Measurements from ENCODE around the gene PGAM1.
"Not testable (repeated sequence)": the region's sequence is repeated elsewhere in the genome, so short reads cannot be mapped to it uniquely, and the experiment has no call there.

PGAM1 gene

DNA sequence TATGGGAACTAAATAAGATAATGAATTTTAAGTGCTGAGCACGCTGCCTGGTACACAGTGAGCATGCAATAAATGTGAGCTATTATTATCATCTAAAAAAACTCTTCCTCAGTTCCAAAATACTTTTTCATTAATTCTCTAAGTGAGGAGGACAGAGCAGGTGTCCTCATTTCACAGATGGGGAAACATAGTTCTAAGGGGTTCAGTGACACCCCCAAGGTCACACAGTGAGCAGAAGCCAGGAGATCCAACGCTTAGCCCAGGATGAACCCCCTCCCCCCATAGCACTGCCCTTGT is 18.1 kb upstream of the PGAM1 start:
- DNase-seq (ENCODE audit: low read depth in 2 of 2) = no peak

DNA sequence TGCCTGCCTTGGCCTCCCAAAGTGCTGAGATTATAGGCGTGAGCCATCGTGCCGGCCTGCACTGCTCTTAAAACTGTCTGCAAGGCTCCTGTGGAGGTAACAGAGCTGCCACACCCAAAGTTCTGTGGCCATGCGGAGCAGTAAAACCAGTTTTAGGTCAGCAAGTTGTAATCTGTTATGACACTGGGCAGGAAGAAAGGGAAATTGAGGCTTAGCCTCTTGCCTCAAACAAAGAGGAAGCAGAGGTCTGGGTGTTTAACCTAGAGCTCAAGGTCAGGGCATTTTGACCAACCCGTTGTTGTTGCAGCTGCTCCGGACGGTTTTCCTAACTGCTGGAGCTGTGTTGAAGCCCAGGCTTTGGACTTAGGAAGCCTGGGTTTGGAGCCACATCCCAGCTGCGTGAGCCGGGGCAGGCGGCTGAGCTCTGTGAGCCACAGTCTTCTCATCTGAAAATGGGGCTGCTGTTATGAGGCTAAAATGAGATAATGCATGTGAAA is 17.4 kb upstream of the PGAM1 start:
- no peak for DNase-seq (ENCODE audit: low read depth in 2 of 2)

DNA sequence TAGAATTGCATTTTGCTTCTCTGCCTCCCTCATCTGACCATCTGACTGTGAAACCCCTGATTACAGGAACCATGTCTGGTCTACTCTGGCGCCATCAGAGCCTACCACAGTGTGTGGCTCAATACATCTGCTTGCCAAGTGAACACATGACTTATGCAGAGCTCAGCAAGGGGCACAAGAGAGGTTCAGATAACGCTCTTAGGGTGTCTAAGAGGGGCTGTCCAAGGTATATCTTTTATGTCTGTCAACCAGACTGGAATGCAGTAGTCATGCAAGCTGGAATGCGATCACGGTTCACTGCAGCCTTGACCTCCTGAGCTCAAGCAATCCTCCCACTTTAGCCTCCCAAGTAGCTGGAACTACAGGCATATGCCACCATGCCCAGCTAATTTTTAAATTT is 14.6 kb upstream of the PGAM1 start:
- DNase-seq (ENCODE audit: low read depth in 2 of 2) = no peak

DNA sequence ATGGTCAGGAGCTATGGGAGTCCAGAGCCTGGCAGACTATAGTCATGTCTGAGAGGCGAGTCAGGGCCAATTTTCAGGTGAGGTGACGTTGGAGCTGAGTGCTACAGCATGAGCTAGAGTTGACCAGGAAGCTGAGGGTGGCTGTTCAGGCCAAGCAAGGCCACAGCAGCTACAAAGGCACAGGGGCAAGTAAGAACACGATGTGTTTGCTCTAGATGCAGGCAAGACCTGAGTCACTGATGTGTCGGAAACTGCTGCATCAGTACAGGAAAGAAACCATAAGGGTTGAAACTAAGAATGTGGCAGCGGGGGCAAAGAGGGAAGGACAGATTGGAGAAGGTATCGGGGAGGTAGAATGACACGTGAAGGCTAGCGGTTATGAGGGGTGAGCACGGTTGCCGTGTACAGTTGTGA is 13.1 kb upstream of the PGAM1 start:
- DNase-seq (ENCODE audit: low read depth in 2 of 2) = no peak

DNA sequence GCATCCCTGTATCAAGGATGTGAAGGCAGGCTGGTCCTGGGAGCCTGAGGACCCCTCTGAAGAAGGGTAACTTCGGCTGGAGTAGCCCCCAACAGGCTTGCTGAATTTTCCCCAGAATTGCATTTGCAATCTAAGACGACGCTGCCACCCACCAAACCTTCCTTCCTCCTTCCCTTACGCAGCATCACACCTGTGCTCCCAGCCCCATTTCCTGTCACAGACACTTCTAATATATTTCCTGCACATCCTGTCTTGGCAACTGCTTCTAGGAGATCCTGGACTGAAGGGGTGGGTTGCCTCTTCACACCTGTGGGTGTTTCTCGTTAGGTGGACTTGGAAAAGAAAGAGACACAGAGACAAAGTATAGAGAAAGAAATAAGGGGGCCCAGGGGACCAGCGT is 9.4 kb upstream of the PGAM1 start:
- no peak for DNase-seq (ENCODE audit: low read depth in 2 of 2)

DNA sequence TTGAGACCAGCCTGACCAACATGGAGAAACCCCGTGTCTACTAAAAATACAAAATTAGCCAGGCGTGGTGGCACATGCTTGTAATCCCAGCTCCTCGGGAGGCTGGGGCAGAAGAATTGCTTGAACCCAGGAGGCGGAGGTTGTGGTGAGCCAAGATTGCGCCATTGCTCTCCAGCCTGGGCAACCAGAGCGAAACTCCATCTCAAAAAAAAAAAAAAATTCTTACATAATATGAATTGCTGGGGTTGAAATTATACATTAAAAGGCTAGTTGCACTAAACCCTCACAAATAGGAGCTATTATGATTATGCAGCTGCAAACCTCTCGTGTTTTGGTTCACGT is 2.3 kb upstream of the PGAM1 start:
- not testable (repeated sequence) for DNase-seq (ENCODE audit: low read depth in 2 of 2)

DNA sequence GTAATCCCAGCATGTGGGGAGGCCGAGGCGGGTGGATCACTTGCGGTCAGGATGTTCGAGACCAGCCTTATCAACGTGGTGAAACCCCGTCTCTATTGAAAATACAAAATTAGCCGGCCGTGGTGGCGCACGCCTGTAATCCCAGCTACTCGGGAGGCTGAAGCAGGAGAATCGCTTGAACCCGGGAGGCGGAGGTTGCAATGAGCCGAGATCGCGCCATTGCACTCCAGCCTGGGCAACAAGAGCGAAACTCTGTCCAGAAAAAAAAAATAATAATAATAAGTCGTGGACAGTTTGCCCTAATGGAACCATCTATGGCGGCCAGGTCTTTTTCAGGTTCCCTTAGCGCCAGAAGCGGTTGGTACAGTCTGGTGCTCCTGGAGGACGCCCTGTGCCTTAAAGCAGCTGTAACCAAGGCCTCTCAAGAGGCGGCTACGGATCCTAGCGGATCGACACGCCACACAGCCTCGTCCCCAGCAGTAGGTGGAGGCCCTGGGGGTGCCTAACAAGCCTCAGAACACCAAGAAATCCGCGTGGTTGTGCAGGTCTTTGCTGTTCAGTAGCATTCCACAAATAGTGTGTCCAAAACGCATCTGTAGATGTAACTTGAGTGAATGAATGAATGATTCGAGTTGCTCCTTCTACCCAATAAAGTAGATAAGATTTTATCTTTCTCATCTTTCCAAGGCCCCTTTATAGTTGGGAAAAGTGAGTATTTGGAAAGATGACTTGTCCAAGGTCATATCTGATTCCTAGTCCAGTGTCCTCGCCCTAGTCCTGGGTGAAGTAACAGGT is 982 bp downstream of the PGAM1 start:
- DNase-seq (ENCODE audit: low read depth in 2 of 2) = no peak

DNA sequence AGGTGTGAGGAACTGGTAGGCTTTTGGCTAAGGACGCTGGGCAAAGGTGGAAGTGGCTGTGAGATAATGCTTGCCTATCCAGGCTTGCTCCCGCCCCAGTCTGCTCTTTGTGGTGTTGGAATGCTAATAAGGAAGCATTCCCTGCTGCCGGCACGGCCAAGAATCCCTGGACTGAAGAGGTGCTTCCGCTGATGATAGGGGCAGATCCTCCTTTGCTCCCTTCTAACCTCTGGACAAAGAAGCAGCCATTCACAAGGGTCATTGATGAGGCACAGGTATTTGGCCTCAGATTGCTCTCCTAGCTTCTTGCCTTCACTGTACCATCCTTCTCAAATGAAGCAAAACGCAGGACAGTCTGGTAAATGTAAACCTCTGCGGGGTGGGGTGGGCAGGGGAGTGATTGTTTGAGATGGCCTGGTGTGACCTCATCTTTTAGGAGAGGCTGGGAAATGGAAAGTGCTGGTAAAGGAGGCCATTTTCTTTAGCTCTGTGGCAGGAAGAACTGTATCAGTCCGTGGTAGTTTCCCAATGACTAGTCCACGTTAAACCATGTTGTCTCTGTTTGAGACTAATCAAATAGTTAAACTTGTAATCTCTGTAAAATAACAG is 1.7 kb downstream of the PGAM1 start:
- no peak for DNase-seq (ENCODE audit: low read depth in 2 of 2)

DNA sequence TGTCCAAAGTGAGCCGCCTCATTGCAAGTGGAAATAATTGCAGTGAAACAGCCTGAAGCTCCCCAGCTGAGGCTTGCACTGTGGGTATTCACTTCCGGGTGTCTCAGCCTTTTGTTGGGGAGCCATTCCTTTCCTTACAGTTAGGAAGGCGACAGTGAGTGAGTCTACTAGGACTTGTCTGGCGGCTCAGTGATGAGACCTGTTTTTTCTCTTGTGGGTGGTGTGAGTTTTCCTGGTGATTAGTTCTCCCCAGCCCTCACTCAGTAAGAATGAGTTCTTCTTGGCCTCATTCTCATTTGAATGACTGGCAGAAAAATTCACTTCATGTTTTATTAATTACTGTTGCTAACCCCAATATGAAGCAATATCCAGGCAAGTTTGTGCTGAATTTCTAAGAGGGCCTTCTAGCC is 2.6 kb downstream of the PGAM1 start:
- DNase-seq (ENCODE audit: low read depth in 2 of 2) = no peak

DNA sequence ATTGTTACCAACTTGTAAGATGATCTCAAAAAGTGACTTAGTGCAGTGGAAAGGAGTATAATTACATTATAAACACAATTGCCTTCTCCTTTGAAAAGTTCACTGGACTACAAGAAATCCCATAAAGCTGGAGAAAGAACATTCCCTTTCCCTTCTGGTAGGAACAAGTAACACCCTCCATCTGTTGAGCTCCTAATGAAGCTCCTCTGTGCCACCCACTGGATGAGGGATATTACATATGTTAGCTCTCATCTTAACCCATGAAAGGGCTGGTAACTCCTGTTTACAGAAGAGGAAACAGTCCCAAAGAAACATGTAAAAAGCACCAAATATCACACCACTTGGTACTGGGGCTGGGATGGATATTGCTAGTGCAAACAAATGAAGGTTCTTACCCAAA is 8.1 kb downstream of the PGAM1 start:
- no peak for DNase-seq (ENCODE audit: low read depth in 2 of 2)

DNA sequence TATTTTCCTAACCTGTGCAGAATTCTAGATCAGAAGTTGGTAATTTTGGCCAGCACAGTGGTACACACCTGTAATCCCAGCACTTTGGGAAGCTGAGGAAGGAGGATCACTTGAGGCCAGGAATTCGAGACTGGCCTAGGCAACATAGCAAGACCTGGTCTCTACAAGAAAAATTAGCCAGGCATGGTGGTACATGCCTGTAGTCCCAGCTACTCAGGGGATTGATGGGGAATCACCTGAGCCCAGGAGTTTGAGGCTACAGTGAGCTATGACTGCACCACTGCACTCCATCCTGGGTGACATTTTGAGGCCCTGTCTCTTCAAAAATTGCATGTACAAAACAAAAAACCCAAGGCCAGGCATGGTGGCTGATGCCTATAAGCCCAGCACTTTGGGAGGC is 8.6 kb downstream of the PGAM1 start:
- no peak for DNase-seq (ENCODE audit: low read depth in 2 of 2)

DNA sequence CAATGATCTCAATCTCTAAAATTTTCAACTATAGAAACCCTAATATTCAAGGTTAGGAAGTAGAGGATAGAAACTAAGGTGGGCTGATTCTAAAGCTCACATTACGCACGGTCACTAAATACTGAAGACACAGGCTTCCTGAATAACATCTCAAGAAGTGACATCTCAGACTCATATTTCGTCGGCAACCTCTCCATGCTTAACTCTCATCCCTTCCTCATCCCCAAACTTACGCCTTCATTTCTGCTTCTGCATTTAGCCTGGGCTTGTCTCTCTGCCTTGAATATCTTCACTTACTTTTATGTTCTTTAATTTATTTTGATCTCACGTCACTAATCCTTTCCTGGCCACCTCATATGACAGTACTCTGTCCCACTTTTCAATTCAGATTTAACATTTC is 9.2 kb downstream of the PGAM1 start:
- DNase-seq (ENCODE audit: low read depth in 2 of 2) = no peak

DNA sequence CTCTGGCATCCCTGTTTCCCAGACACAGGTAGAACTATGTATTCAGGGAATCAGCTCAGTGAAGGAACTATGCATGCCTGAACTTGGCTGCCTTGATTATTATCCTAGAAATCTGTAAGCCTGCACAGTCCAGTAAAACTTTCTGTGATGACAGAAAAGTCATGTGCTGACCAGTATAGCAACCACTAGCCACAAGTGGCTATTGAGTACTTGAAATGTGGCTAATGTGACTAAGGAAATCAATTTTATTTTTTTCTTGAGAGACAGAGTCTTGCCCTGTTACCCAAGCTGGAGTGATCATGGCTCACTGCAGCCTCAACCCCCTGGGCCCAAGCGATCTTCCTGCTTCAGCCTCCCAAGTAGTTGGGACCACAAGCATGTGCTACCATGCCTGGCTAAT is 16.3 kb downstream of the PGAM1 start:
- no peak for DNase-seq (ENCODE audit: low read depth in 2 of 2)

DNA sequence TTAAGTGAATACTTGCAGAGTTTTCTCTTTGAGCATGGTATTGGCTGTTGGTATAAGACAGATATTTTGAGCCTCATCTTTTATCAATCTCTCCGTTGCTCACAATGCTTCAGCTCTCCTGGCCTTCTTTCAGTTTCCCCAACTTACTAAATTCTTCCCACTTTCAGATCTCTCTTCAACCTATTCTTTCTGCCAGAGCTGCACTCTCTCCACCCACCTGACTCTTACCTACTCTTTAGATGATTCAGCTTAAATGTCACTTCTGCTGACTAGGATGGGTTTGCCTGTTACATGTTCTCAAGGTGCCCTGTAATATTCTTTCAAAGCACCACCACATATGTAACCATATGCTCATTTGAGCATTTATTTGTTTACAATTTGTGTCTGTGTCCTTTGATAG is 18.2 kb downstream of the PGAM1 start:
- no peak for DNase-seq (ENCODE audit: low read depth in 2 of 2)

DNA sequence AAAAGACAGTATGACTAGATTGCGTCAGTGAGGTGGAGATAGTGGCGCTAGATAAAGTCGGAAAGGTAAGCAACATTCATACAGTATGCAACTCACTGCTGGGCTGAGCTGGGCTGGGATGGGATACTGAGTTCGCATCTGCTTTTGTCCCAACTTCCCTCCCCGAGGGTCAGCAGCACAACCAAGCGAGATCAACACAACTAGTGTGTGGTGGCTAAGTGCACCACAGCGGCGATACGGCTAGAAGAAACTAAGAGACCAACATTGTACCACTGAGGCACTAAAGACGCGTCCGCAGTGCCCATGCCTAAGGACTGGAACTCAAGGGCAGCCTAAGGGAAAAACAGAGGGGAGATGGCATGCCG is 19.3 kb downstream of the PGAM1 start:
- DNase-seq (ENCODE audit: low read depth in 2 of 2) = no peak

DNA sequence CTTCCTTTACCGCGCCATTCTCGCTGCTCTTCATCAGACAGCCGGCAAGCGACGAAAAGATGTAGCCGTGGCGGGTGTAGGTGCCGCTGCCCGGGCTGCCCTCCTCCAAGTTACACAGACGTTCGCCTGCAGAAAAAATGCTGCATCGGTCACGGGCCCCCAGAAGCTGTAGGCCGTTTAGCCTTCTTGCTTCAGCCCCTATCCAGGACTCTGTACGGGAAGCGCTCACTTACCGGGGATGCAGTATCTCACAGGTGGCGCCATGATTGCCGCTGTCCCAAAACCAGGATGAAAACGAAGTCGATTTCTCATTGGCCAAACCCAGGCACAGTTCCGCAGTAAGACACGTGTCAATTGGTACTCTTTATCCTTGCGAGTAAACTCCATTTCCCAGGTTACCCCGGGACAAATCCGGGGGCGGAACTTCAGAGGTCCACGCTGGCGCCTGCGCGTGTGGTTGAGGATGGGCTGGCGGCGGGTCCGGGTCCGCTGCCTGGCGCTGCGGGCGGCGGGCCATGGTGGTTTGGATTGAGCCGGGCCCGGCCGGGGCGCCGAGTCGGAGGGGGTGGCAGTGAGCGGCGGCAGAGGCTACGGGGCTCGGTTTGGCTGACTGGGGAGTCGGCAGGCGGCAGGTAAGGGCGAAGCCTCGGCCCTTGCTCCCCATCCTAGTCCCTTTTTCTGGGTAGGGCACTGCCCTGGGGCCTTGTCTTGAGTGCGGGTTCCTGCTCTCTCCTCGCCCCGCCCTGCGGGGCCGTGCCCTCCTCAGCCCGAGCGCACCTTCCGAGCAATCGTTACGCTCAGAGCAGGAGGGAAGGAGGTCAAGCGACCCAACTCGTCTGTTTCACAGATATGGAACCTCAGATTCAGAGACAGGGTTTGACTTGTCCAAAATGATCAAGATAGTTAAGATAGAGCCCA is 20.0 kb downstream of the PGAM1 start, which contains the start of the genes EXOSC1 and ZDHHC16:
TSS of gene EXOSC1 (minus strand) at position 285 of the 918 bp plus-strand sequence. CDS start at position 264, 21 bp downstream.
TSS of gene ZDHHC16 (plus strand) at position 454 of the 918 bp plus-strand sequence. CDS start 5,501 bp downstream, outside the sequence.
- peak; percentile 75 to 81 for DNase-seq (ENCODE audit: low read depth in 2 of 2)

DNA sequence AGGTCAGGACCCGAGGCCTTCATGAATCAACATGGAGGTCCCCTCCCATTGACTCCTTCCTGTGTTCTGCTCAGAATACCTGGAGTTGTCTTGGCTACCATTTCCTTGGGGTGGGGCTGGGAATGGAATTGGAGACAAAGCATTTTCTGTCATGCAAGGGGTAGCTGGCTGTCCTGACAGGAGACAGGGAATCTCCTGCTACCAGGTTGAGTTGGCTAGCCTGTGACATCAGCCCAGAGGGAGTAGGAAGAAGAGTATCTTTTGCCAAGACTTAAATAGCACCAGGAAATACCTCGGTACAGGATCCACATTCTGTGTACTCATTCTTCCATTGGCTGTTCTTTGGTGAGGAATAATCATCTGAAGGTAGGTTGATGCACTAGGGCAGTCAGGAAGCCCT is 24.8 kb downstream of the PGAM1 start:
- DNase-seq (ENCODE audit: low read depth in 2 of 2) = no peak

DNA sequence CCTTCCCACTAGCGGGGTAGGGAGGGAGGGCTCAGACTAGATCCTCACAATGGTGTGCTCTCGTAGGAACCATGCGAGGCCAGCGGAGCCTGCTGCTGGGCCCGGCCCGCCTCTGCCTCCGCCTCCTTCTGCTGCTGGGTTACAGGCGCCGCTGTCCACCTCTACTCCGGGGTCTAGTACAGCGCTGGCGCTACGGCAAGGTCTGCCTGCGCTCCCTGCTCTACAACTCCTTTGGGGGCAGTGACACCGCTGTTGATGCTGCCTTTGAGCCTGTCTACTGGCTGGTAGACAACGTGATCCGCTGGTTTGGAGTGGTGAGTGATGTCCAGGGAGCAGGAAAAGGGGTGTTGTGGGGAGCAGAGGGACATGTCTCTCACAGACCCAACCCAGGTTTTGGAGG is 25.6 kb downstream of the PGAM1 start:
- DNase-seq (ENCODE audit: low read depth in 2 of 2) = no peak

DNA sequence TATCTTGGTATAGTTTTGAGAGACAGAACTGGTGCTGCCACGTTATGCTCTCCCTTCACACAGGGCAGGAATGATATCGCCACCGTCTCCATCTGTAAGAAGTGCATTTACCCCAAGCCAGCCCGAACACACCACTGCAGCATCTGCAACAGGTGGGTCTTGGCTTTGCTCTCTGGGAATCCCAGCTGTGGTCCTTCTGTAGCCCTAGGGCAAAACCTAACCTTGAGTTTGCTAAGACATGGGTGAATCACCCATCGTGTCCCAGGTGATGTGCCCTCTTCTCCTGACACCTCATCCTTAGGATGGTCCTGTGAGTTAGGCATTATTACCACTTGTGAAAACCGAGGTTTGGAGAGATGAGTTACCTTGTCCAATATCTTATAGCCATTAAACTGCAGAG is 26.4 kb downstream of the PGAM1 start:
- DNase-seq (ENCODE audit: low read depth in 2 of 2) = no peak

DNA sequence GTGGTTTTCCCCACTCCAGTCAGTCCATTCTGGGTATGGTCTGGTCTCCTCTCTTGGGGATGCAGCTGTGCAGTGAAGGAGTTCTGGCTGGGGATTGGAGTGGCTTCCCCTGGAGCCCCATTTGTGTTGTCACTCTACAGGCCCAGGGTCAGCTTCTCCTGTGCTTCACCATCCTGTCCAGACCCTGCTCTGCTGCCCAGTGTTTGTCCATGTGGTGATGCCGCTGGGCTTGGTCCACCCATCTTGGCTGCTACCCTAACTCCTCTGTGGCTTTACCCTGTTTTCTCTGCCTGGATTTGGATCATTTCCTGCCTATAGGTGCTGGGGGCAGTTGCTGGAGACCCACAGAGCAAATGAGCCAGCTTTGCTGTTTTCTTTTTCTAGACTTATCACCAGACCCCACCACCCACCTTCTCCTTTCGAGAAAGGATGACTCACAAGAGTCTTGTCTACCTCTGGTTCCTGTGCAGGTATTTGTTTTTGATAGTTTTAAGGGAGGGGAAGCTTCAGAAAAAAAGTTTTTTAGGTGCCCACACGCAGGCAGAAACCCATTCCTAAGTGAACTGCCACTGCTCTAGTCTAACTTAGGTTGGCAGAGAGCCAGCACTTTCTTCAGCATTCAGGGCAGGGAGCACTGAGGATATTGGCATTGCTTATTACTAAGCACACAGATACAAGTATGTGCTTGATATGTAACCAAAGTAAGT is 28.5 kb downstream of the PGAM1 start:
- DNase-seq (ENCODE audit: low read depth in 2 of 2) = no peak

DNA sequence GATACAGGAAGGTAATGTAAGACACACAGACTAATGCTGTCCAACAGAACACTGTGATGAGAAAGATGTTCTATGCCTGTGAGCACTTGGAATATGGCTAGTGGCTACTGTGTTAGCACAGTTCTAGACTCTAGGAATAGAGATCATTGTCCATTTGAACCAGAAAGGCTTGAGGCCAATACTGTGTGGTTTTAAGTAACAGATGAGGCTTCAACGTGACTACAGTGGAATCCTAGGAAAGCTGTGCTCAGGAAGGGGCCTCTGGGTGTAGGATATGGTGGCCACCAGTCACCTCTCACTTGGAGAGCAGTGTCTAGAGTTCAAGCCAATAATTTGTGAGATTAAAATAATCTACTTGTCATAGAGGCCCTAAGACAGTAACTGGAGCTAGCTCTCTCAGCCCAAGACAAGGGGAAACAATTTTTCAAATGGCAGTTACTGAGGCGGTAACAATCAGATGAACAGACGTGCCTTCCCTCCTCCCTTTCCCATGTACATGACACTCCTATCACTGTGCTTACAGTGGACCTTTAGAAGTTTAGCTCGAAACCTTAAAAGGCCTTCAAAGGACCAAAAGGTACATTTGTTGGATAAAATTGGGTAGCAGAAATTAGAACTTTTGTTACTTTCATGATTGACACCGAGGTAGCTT is 30.2 kb downstream of the PGAM1 start:
- DNase-seq (ENCODE audit: low read depth in 2 of 2) = no peak

All from stimulated activated CD8-positive, alpha-beta memory T cell treated with anti-CD3 and anti-CD28 coated beads, Interleukin-7, amount 100 ng/mL, for 1 hour (primary cell).